ENCODE measurements around the gene FARS2. TPM values are rescaled to one million over a fixed set of nuclear protein-coding genes. Genes with fewer than 3 reads are reported as not detected.

The FARS2 gene
- total and polyA plus RNA-seq, 9 of the 15 experiments (the other 6 are each of a cell fraction or from before 2014, with no cell fraction given) = 16.5 to 62.2 (median 27.0) TPM

GRCh38 chr6:5541025-5541424 lies 279.7 kb downstream of the FARS2 start:
- no peak for DNase-seq (ENCODE audit: extremely low read depth in 1 of 4, low spot score in 3 of 4)
- intact Hi-C loops (cut with micrococcal nuclease) = no loop called here

More at GRCh38 chr6:5541025-5541424, 279.7 kb downstream of the FARS2 start:
- Histone ChIP-seq H3K79me2 (ENCODE audit: control insufficient read depth, insufficient read depth, low read length) (no peaks in the 10 kb centered on the region), H3K4me2 (ENCODE audit: insufficient read depth, low read length) (no peak overlapping the region), H3K27me3 (ENCODE audit: control insufficient read depth in 2 of 2, insufficient read depth in 2 of 2, low read length in 2 of 2) (no peaks in the 10 kb centered on the region), H4K20me1 (replicated peaks; ENCODE audit: control insufficient read depth, insufficient read depth, low read length) (no peaks in the 10 kb centered on the region), H3K9me3 (replicated peaks; ENCODE audit: control insufficient read depth, insufficient read depth, low read depth, low read length) (no peaks in the 10 kb centered on the region), H3K4me1 (replicated peaks in 1 of 2; ENCODE audit: control insufficient read depth in 2 of 2, insufficient read depth in 2 of 2, low read length in 2 of 2) (peaks cover 0 to 12% of the 10 kb centered on the region in 2 experiments; a peak in 2 of 5 replicates), H3K9ac (ENCODE audit: insufficient read depth in 1 of 2, low read depth in 2 of 2, low read length in 2 of 2) (no peak overlapping the region), H2AFZ (ENCODE audit: low read depth, low read length) (no peak overlapping the region), H3K9me1 (ENCODE audit: control insufficient read depth, insufficient read depth, low read length) (no peaks in the 10 kb centered on the region), H3K36me3 (ENCODE audit: control insufficient read depth, insufficient read depth, low read length) (no peaks in the 10 kb centered on the region), H3K4me3 (no peak overlapping the region), H3K27ac (ENCODE audit: extremely low read depth, low read depth, low read length) (no peak overlapping the region)
- BruUV-seq (replicated peaks) = no TSS peak
- 38% methylated on average over 3 of the region's 3 CpGs for whole genome bisulfite sequencing (ENCODE audit: insufficient coverage, low coverage, missing lambda C conversion rate)
- TF ChIP-seq TCFL5 (CRISPR knock-in tag; conservative IDR thresholded peaks at IDR 0.05) = no peak
- TF ChIP-seq CHD4 (IDR thresholded peaks at IDR 0.05; ENCODE audit: insufficient read depth, insufficient replicate concordance, low read depth, low read length, poor library complexity, severe bottlenecking) = no peak
- TF ChIP-seq POLR2H (tag; IDR thresholded peaks at IDR 0.05; ENCODE audit: low read depth) = no peak
- TF ChIP-seq E2F1 (CRISPR knock-in tag; IDR thresholded peaks at IDR 0.05) = no peak
- no peak for TF ChIP-seq MXI1 (IDR thresholded peaks at IDR 0.05; ENCODE audit: low read depth, low read length)
- TF ChIP-seq ZNF3 (CRISPR knock-in tag; IDR thresholded peaks at IDR 0.05) = no peak
- TF ChIP-seq, protein P1, sequence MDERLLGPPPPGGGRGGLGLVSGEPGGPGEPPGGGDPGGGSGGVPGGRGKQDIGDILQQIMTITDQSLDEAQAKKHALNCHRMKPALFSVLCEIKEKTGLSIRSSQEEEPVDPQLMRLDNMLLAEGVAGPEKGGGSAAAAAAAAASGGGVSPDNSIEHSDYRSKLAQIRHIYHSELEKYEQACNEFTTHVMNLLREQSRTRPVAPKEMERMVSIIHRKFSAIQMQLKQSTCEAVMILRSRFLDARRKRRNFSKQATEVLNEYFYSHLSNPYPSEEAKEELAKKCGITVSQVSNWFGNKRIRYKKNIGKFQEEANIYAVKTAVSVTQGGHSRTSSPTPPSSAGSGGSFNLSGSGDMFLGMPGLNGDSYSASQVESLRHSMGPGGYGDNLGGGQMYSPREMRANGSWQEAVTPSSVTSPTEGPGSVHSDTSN (CRISPR knock-in tag; IDR thresholded peaks at IDR 0.05; ENCODE audit: low read depth) = no peak
- TF ChIP-seq, protein P1 (tag; conservative IDR thresholded peaks at IDR 0.05; ENCODE audit: low read depth) = no peak
- no peak for TF ChIP-seq KLF10 (CRISPR knock-in tag; IDR thresholded peaks at IDR 0.05)
- TF ChIP-seq, protein P2, sequence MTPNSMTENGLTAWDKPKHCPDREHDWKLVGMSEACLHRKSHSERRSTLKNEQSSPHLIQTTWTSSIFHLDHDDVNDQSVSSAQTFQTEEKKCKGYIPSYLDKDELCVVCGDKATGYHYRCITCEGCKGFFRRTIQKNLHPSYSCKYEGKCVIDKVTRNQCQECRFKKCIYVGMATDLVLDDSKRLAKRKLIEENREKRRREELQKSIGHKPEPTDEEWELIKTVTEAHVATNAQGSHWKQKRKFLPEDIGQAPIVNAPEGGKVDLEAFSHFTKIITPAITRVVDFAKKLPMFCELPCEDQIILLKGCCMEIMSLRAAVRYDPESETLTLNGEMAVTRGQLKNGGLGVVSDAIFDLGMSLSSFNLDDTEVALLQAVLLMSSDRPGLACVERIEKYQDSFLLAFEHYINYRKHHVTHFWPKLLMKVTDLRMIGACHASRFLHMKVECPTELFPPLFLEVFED (CRISPR knock-in tag; conservative IDR thresholded peaks at IDR 0.05) = no peak
- TF ChIP-seq POLR2B (IDR thresholded peaks at IDR 0.05; ENCODE audit: low read depth, partially characterized antibody) = no peak
- TF ChIP-seq ZNF785 (CRISPR knock-in tag; IDR thresholded peaks at IDR 0.05) = no peak
- TF ChIP-seq GTF2F1 (IDR thresholded peaks at IDR 0.05; ENCODE audit: low read depth, low read length) = no peak
- no peak for TF ChIP-seq SRF (CRISPR knock-in tag; IDR thresholded peaks at IDR 0.05)
- TF ChIP-seq BRD4 (IDR thresholded peaks at IDR 0.05) = no peak
- no peak for TF ChIP-seq ELF1 (tag; IDR thresholded peaks at IDR 0.05)
- no peak for TF ChIP-seq ZNF77 (CRISPR knock-in tag; IDR thresholded peaks at IDR 0.05)
- no peak for TF ChIP-seq CHD1 (IDR thresholded peaks at IDR 0.05; ENCODE audit: low read length)
- TF ChIP-seq NFIC (IDR thresholded peaks at IDR 0.05) = no peak
- POLR2A ChIA-PET = no interaction called here
- in situ Hi-C loops (cut with MboI) = no loop called here
- ATAC-seq (no peak), FAIRE-seq (no peak)
- CTCF ChIA-PET (ENCODE audit: low intra/inter-chr PET ratio) = no interaction called here
